ENCODE measurements around the gene SELENOP.
"Not testable (repeated sequence)": the region's sequence is repeated elsewhere in the genome, so short reads cannot be mapped to it uniquely, and the experiment has no call there.

The SELENOP gene

GRCh38 chr5:42826757-42827515 is 15.2 kb upstream of the SELENOP start:
- DNase-seq (ENCODE audit: low read depth in 2 of 3, low spot score in 1 of 3): no peak

- DNase-seq (ENCODE audit: low read depth in 2 of 3, low spot score in 1 of 3): no peak
Measured at GRCh38 chr5:42825422-42826148, 13.9 kb upstream of the SELENOP start.

- no peak for DNase-seq (ENCODE audit: low read depth in 2 of 3, low spot score in 1 of 3)
Measured at GRCh38 chr5:42824347-42824976, 12.8 kb upstream of the SELENOP start.

- DNase-seq (ENCODE audit: low read depth in 2 of 3, low spot score in 1 of 3): no peak
Measured at GRCh38 chr5:42822548-42822947, 10.9 kb upstream of the SELENOP start.

GRCh38 chr5:42819745-42820144 is 8.1 kb upstream of the SELENOP start:
- DNase-seq (ENCODE audit: low read depth in 2 of 3, low spot score in 1 of 3): no peak

- DNase-seq (ENCODE audit: low read depth in 2 of 3, low spot score in 1 of 3): not testable (repeated sequence)
Measured at GRCh38 chr5:42816546-42816945, 4.9 kb upstream of the SELENOP start.

GRCh38 chr5:42813533-42813932 is 1.8 kb upstream of the SELENOP start:
- DNase-seq (ENCODE audit: low read depth in 2 of 3, low spot score in 1 of 3): no peak

- no peak for DNase-seq (ENCODE audit: low read depth in 2 of 3, low spot score in 1 of 3)
Measured at GRCh38 chr5:42812620-42813019, 928 bp upstream of the SELENOP start.

- no peak for DNase-seq (ENCODE audit: low read depth in 2 of 3, low spot score in 1 of 3)
Measured at GRCh38 chr5:42810834-42811590, 680 bp downstream of the SELENOP start.

GRCh38 chr5:42808888-42809611 is 2.6 kb downstream of the SELENOP start:
- DNase-seq (ENCODE audit: low read depth in 2 of 3, low spot score in 1 of 3): no peak

GRCh38 chr5:42807722-42808447 is 3.8 kb downstream of the SELENOP start:
- DNase-seq (ENCODE audit: low read depth in 2 of 3, low spot score in 1 of 3): no peak

GRCh38 chr5:42806701-42807262 is 4.9 kb downstream of the SELENOP start:
- DNase-seq (ENCODE audit: low read depth in 2 of 3, low spot score in 1 of 3): no peak

GRCh38 chr5:42806004-42806700 is 5.5 kb downstream of the SELENOP start:
- no peak for DNase-seq (ENCODE audit: low read depth in 2 of 3, low spot score in 1 of 3)

- DNase-seq (ENCODE audit: low read depth in 2 of 3, low spot score in 1 of 3): no peak
Measured at GRCh38 chr5:42804717-42805339, 6.9 kb downstream of the SELENOP start.

- no peak for DNase-seq (ENCODE audit: low read depth in 2 of 3, low spot score in 1 of 3)
Measured at GRCh38 chr5:42801516-42802166, 10.1 kb downstream of the SELENOP start.

- DNase-seq (ENCODE audit: low read depth in 2 of 3, low spot score in 1 of 3): no peak
Measured at GRCh38 chr5:42800748-42801330, 10.9 kb downstream of the SELENOP start.

- DNase-seq (ENCODE audit: low read depth in 2 of 3, low spot score in 1 of 3): no peak
Measured at GRCh38 chr5:42799668-42800114, 12.0 kb downstream of the SELENOP start.

GRCh38 chr5:42799241-42799608 is 12.5 kb downstream of the SELENOP start:
- no peak for DNase-seq (ENCODE audit: low read depth in 2 of 3, low spot score in 1 of 3)

Data from stimulated activated CD4-positive, alpha-beta T cell treated with anti-CD3 and anti-CD28 coated beads, Interleukin-12 subunit alpha, Interleukin-12 subunit beta, amount 100 ng/mL, for 48 hours (primary cell).